ENCODE data around the gene EIF2B4. TPM values are rescaled to one million over a fixed set of nuclear protein-coding genes. Genes with fewer than 3 reads are reported as not detected.

The EIF2B4 gene
- 68.8 and 74.7 TPM in 2 replicates for total RNA-seq (2021)
- Bru-seq, nascent RNA = percentile 76 among the genes with signal in this experiment
- BruChase-seq, experiment 1, labeled RNA remaining after a 2-hour chase = percentile 80 among the genes with signal in this experiment
- percentile 87 among the genes with signal in this experiment for BruChase-seq, experiment 2, labeled RNA remaining after a 6-hour chase
- long read RNA-seq, transcript EIF2B4-201 (13 exons, 1,792 nt) = major isoform, 121 of 220 reads
- long read RNA-seq, transcript EIF2B4-205 (13 exons, 1,608 nt) = minor isoform, 57 of 220 reads
- long read RNA-seq, partial matches to known transcripts = 4 of 220 reads
- long read RNA-seq, other reads (novel, unspliced or antisense) = 33 of 220 reads

- ChIA-PET POLR2A (ENCODE audit: low non-redundant PET) (interaction anchor here (0.9 kb wide), 1 partner anchor 13 kb away, joined by 3 read pairs; no protein-coding TSS in a partner anchor), CTCF (interaction anchor here (0.5 kb wide), 1 partner anchor 9 kb away, joined by 3 read pairs; no protein-coding TSS in a partner anchor)
- H3K27me3 ChIP-seq (replicated peaks; ENCODE audit: insufficient read depth, low read depth, low read length, poor library complexity) = no peaks in the 10 kb centered on the region
- peaks cover 60% of the 10 kb centered on the region for H3K36me3 ChIP-seq (ENCODE audit: insufficient read depth, low read length, poor library complexity, severe bottlenecking)
- no peaks in the 10 kb centered on the region for H3K9me3 ChIP-seq (ENCODE audit: low read depth, low read length, poor library complexity, severe bottlenecking)
- peaks cover 17% of the 10 kb centered on the region for H3K4me1 ChIP-seq (ENCODE audit: insufficient read depth, low read length, poor library complexity, severe bottlenecking)
- TF ChIP-seq EZH2 (IDR thresholded peaks at IDR 0.05; ENCODE audit: borderline replicate concordance, low read depth, low read length, poor library complexity, severe bottlenecking) (no peak), CTCF (conservative IDR thresholded peaks at IDR 0.05; ENCODE audit: low read depth, low read length) (peak; percentile 93)
- intact Hi-C loops (cut with micrococcal nuclease; ENCODE audit: unreplicated experiment) = loop anchor here (1.0 to 5.0 kb wide), 3 partner anchors 14 to 158 kb away; partner anchors contain the start of genes ATRAID, GTF3C2, SLC30A3 and SLC5A6
- H3K4me3 ChIP-seq (ENCODE audit: low read depth, low read length, poor library complexity, severe bottlenecking) = peak within 1 kb of the TSS; percentile 95
- peak; percentile 100 for DNase-seq (ENCODE audit: low spot score)
- BruUV-seq (replicated peaks) = no TSS peak
- H3K27ac ChIP-seq (ENCODE audit: low read depth, low read length, poor library complexity, severe bottlenecking) = peak within 1 kb of the TSS; percentile 94
These were observed at the start of gene EIF2B4, which contains the start of gene SNX17 for GRCh38 chr2:27370026-27370815. TSS of gene EIF2B4 (minus strand) at chr2:27370338. CDS start at chr2:27370314, 24 bp downstream. TSS of gene SNX17 (plus strand) at chr2:27370616. CDS start at chr2:27370744, 128 bp downstream.

GRCh38 chr2:27416151-27416550 lies 46.0 kb upstream of the EIF2B4 start:
- Histone ChIP-seq H3K9me3 (ENCODE audit: low read depth, low read length, poor library complexity, severe bottlenecking) (no peaks in the 10 kb centered on the region), H3K4me3 (ENCODE audit: low read depth, low read length, poor library complexity, severe bottlenecking) (no peak overlapping the region), H3K27ac (ENCODE audit: low read depth, low read length, poor library complexity, severe bottlenecking) (no peak overlapping the region), H3K4me1 (ENCODE audit: insufficient read depth, low read length, poor library complexity, severe bottlenecking) (no peaks in the 10 kb centered on the region), H3K36me3 (ENCODE audit: insufficient read depth, low read length, poor library complexity, severe bottlenecking) (no peaks in the 10 kb centered on the region), H3K27me3 (replicated peaks; ENCODE audit: insufficient read depth, low read depth, low read length, poor library complexity) (no peaks in the 10 kb centered on the region)
- DNase-seq (ENCODE audit: low spot score) = no peak
- TF ChIP-seq EZH2 (IDR thresholded peaks at IDR 0.05; ENCODE audit: borderline replicate concordance, low read depth, low read length, poor library complexity, severe bottlenecking) = no peak
- TF ChIP-seq CTCF (conservative IDR thresholded peaks at IDR 0.05; ENCODE audit: low read depth, low read length) = no peak
- CTCF ChIA-PET = no interaction called here
- POLR2A ChIA-PET (ENCODE audit: low non-redundant PET) = no interaction called here
- intact Hi-C loops (cut with micrococcal nuclease; ENCODE audit: unreplicated experiment) = no loop called here
- BruUV-seq (replicated peaks) = no TSS peak

- no peak overlapping the region for H3K27ac ChIP-seq (ENCODE audit: low read depth, low read length, poor library complexity, severe bottlenecking)
- no peaks in the 10 kb centered on the region for H3K9me3 ChIP-seq (ENCODE audit: low read depth, low read length, poor library complexity, severe bottlenecking)
- ChIA-PET CTCF (no interaction called here), POLR2A (ENCODE audit: low non-redundant PET) (no interaction called here)
- no peak overlapping the region for H3K4me3 ChIP-seq (ENCODE audit: low read depth, low read length, poor library complexity, severe bottlenecking)
- no peaks in the 10 kb centered on the region for H3K27me3 ChIP-seq (replicated peaks; ENCODE audit: insufficient read depth, low read depth, low read length, poor library complexity)
- intact Hi-C loops (cut with micrococcal nuclease; ENCODE audit: unreplicated experiment) = no loop called here
- no peak for TF ChIP-seq CTCF (conservative IDR thresholded peaks at IDR 0.05; ENCODE audit: low read depth, low read length)
- TF ChIP-seq EZH2 (IDR thresholded peaks at IDR 0.05; ENCODE audit: borderline replicate concordance, low read depth, low read length, poor library complexity, severe bottlenecking) = no peak
- DNase-seq (ENCODE audit: low spot score) = no peak
- H3K36me3 ChIP-seq (ENCODE audit: insufficient read depth, low read length, poor library complexity, severe bottlenecking) = peaks cover 3% of the 10 kb centered on the region
- no TSS peak for BruUV-seq (replicated peaks)
- peaks cover 10% of the 10 kb centered on the region for H3K4me1 ChIP-seq (ENCODE audit: insufficient read depth, low read length, poor library complexity, severe bottlenecking)
These were observed 42.4 kb upstream of the EIF2B4 start for GRCh38 chr2:27412419-27413152.

Data from A673 (cell line).